Calu3 (cell line): ENCODE results near the gene MACROD1. TPM values are rescaled to one million over a fixed set of nuclear protein-coding genes. Genes with fewer than 3 reads are reported as not detected.

Experiments
- BruUV-seq: library from RNA; stranded (reverse); fragments of 400-500 nt; replicated peaks from 2 replicates; lab custom pipeline; 2021; lab: Mats Ljungman, UMichigan
- CTCF ChIA-PET: fragments of 300-600 bp; sonication (Branson Sonifier 250); formaldehyde crosslinking; loops from one replicate; lab custom pipeline; 2022; ENCODE audit warnings: antibody characterized with exemption; lab: Charles Lee
- DNase-seq: peaks from one replicate; pipeline ENCODE4 v3.0.0; 2022
- H3K27ac Mint-ChIP-seq: one replicate; pipeline ENCODE4 v1.8.0; 2022; ENCODE audit warnings: mixed read lengths; ENCODE audit not compliant: unreplicated experiment
- H3K27me3 Mint-ChIP-seq: one replicate; pipeline ENCODE4 v1.8.0; 2022; ENCODE audit warnings: mixed read lengths; ENCODE audit not compliant: unreplicated experiment
- H3K36me3 Mint-ChIP-seq: one replicate; pipeline ENCODE4 v1.8.0; 2022; ENCODE audit warnings: mild to moderate bottlenecking, moderate library complexity, mixed read lengths; ENCODE audit not compliant: insufficient read depth, unreplicated experiment
- H3K4me1 Mint-ChIP-seq: one replicate; pipeline ENCODE4 v1.8.0; 2022; ENCODE audit warnings: mild to moderate bottlenecking, low read depth, mixed read lengths; ENCODE audit not compliant: unreplicated experiment
- H3K4me3 Mint-ChIP-seq: one replicate; pipeline ENCODE4 v1.8.0; 2022; ENCODE audit warnings: mild to moderate bottlenecking, low read depth, moderate library complexity, mixed read lengths; ENCODE audit not compliant: unreplicated experiment
- H3K9me3 Mint-ChIP-seq: one replicate; pipeline ENCODE4 v1.8.0; 2022; ENCODE audit warnings: low read depth, mixed read lengths; ENCODE audit not compliant: unreplicated experiment
- intact Hi-C: fragments of 100-400 bp; cut with micrococcal nuclease; formaldehyde crosslinking; loops from one replicate; pipeline ENCODE4 v1.10.0; 2022; ENCODE audit not compliant: unreplicated experiment
- total RNA-seq: library from RNA; stranded (reverse); gene quantifications from 2 replicates; pipeline ENCODE4 v1.2.3, GENCODE V29; 2022
- TF ChIP-seq, protein P1 (sequence below): fragments of 200-600 bp; IDR thresholded peaks from one replicate; pipeline ENCODE4 v1.8.0; 2022; ENCODE audit warnings: antibody characterized with exemption; ENCODE audit not compliant: unreplicated experiment

The MACROD1 gene
- total RNA-seq, 1 experiment from 2014 or later: 35.7 TPM

DNA sequence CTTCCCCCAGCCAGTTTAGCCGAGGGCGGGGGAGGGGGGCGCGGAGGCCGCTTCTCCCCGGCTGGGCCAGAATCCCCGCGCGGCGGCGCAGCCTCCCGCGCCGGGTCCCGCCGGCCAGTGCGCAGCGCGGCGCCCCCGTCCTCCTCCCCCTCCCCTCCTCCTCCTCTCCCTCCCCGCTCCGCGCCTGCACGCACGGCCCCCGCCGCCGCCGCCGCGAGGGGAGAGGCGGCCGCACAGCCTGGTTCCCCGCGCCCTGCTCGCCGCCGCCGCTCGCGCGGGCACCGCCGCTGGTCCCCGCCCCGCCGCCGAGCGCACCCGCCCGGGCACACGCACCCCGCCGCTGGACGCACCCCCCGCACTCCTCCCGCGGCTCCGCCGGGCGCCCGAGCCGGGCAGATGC, 130.3 kb downstream of the MACROD1 start, which contains the start of gene FLRT1:
FLRT1 (plus strand) TSS at position 356 of the 400 bp plus-strand sequence. CDS start 80,337 bp downstream, outside the sequence.
- CTCF ChIA-PET: no interaction called here
- Mint-ChIP-seq H3K36me3 (peaks cover 5% of the 10 kb centered on the region), H3K4me1 (no peaks in the 10 kb centered on the region), H3K9me3 (no peaks in the 10 kb centered on the region), H3K27me3 (peaks cover 48% of the 10 kb centered on the region), H3K27ac (peak within 1 kb of the TSS; percentile 12), H3K4me3 (peak within 1 kb of the TSS; percentile 65)
- BruUV-seq: no TSS peak
- no peak for DNase-seq
- TF ChIP-seq, protein P1, sequence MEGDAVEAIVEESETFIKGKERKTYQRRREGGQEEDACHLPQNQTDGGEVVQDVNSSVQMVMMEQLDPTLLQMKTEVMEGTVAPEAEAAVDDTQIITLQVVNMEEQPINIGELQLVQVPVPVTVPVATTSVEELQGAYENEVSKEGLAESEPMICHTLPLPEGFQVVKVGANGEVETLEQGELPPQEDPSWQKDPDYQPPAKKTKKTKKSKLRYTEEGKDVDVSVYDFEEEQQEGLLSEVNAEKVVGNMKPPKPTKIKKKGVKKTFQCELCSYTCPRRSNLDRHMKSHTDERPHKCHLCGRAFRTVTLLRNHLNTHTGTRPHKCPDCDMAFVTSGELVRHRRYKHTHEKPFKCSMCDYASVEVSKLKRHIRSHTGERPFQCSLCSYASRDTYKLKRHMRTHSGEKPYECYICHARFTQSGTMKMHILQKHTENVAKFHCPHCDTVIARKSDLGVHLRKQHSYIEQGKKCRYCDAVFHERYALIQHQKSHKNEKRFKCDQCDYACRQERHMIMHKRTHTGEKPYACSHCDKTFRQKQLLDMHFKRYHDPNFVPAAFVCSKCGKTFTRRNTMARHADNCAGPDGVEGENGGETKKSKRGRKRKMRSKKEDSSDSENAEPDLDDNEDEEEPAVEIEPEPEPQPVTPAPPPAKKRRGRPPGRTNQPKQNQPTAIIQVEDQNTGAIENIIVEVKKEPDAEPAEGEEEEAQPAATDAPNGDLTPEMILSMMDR: no peak
- intact Hi-C loops: no loop called here

DNA sequence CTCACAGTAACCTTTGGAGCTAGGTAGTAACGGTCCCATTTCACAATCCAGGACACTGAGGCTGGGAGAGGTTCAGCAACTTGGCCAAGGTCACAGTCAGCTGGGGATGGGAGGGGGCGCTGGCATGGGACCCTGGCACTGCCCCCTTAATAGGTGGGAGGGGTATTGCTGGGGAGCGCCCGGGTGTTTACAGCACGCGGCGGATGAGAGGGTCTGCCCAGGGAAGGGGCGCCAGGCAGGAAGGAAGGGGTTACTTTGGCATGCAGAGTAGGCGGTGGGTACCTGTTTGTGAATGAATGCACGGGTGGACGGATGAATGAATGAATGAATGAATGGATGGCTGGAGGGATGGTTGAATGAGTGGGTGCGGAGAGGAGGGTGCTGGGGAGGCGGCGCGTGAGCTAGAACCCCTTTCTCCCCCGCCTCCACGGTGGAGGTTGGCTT, 130.8 kb downstream of the MACROD1 start:
- Mint-ChIP-seq H3K4me3 (peak overlapping the region; percentile 65), H3K4me1 (no peaks in the 10 kb centered on the region), H3K27me3 (peaks cover 53% of the 10 kb centered on the region), H3K9me3 (no peaks in the 10 kb centered on the region), H3K27ac (peak overlapping the region; percentile 12), H3K36me3 (peaks cover 5% of the 10 kb centered on the region)
- no peak for DNase-seq
- no TSS peak for BruUV-seq
- TF ChIP-seq, protein P1: no peak
- CTCF ChIA-PET: no interaction called here
- intact Hi-C loops: no loop called here

DNA sequence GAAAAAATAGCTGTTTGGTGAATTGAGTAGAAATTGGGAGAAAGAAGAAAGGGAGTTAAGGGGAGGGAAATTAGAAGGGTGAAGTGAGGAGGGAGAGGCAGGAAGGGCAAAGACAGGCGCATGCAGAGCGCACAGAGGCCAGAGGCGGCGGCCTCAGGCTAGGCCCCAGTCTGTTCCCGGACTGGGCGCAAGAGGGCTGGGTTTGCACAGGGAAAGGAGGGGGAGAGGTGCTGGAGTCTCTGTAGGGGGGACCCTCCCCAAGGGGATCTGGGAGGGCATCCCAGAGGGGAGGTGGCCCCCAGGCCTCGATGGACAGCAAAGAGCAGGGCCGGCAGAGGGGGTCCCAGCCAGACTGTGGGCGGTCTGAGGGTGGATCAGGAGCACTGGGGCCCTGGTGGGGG, 131.5 kb downstream of the MACROD1 start:
- H3K27me3 Mint-ChIP-seq: peaks cover 60% of the 10 kb centered on the region
- CTCF ChIA-PET: no interaction called here
- no peak overlapping the region for H3K27ac Mint-ChIP-seq

DNA sequence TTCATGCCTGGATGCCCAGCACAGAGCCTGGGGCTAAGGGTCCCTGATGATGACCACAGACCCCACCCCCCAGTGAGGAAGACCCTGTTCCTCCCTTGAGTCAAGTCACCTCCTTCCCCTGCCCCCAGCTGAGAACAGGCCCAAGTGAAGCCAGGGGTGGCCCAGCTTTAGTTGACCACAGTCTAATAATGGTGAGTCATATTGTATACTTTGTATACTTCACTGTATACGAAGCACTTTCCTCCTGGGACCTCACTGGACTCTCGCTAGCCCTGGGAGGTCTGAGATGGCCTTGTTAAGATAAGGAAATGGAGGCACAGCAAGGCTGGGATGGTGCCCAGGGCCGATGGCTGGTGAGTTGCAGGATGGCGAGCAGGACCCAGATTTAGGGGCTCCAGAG, 133.9 kb downstream of the MACROD1 start:
- CTCF ChIA-PET: interaction anchor here (1.0 kb wide), 1 partner anchor 16 kb away, joined by 3 read pairs; no protein-coding TSS in a partner anchor
- TF ChIP-seq, protein P1: no peak
- Mint-ChIP-seq H3K9me3 (no peaks in the 10 kb centered on the region), H3K4me3 (no peak overlapping the region), H3K27me3 (peaks cover 74% of the 10 kb centered on the region), H3K4me1 (no peaks in the 10 kb centered on the region), H3K27ac (no peak overlapping the region), H3K36me3 (peaks cover 5% of the 10 kb centered on the region)
- BruUV-seq: no TSS peak
- no peak for DNase-seq
- intact Hi-C loops: no loop called here

More for the DNA sequence above, 131.5 kb downstream of the MACROD1 start:
- no peaks in the 10 kb centered on the region for H3K9me3 Mint-ChIP-seq
- H3K4me1 Mint-ChIP-seq: no peaks in the 10 kb centered on the region
- TF ChIP-seq, protein P1: no peak
- no peak for DNase-seq
- H3K4me3 Mint-ChIP-seq: peak overlapping the region; percentile 65
- BruUV-seq: no TSS peak
- intact Hi-C loops: no loop called here
- peaks cover 5% of the 10 kb centered on the region for H3K36me3 Mint-ChIP-seq
